SHP77 treated with DMSO at 0.1 percent for 48 hours (cell line): Measurements from ENCODE around the gene GPR176.

ENCODE experiments used
- DNase-seq: peaks from one replicate; lab custom pipeline; 2025; lab: John Stamatoyannopoulos, UW

Gene GPR176

GRCh38 chr15:39889601-39890000 is 30.5 kb downstream of the GPR176 start:
- no peak for DNase-seq

- no peak for DNase-seq
These were observed 31.3 kb downstream of the GPR176 start for GRCh38 chr15:39888809-39889208.

GRCh38 chr15:39888243-39888642 is 31.8 kb downstream of the GPR176 start:
- DNase-seq, result no peak

GRCh38 chr15:39887832-39888231 is 32.2 kb downstream of the GPR176 start:
- DNase-seq, result no peak

GRCh38 chr15:39887211-39887610 is 32.9 kb downstream of the GPR176 start:
- no peak for DNase-seq

GRCh38 chr15:39886418-39886817 is 33.6 kb downstream of the GPR176 start:
- no peak for DNase-seq

GRCh38 chr15:39885099-39885777 is 34.8 kb downstream of the GPR176 start:
- DNase-seq, result no peak

- no peak for DNase-seq
These were observed 35.7 kb downstream of the GPR176 start for GRCh38 chr15:39884351-39884750.

GRCh38 chr15:39882602-39883001 is 37.5 kb downstream of the GPR176 start:
- DNase-seq, result no peak

- DNase-seq, result no peak
These were observed 38.3 kb downstream of the GPR176 start for GRCh38 chr15:39881790-39882189.

- DNase-seq, result no peak
These were observed 39.2 kb downstream of the GPR176 start for GRCh38 chr15:39880718-39881387.

- DNase-seq, result no peak
These were observed 41.7 kb downstream of the GPR176 start for GRCh38 chr15:39878406-39878785.

GRCh38 chr15:39874890-39875549 is 45.0 kb downstream of the GPR176 start:
- DNase-seq, result no peak

- no peak for DNase-seq
These were observed 46.1 kb downstream of the GPR176 start for GRCh38 chr15:39873978-39874377.

- no peak for DNase-seq
These were observed 49.5 kb downstream of the GPR176 start for GRCh38 chr15:39870537-39870936.

- no peak for DNase-seq
These were observed 50.1 kb downstream of the GPR176 start for GRCh38 chr15:39869858-39870515.

- no peak for DNase-seq
These were observed 50.8 kb downstream of the GPR176 start for GRCh38 chr15:39869254-39869653.

GRCh38 chr15:39868396-39868795 is 51.7 kb downstream of the GPR176 start:
- no peak for DNase-seq

- DNase-seq, result no peak
These were observed 56.0 kb downstream of the GPR176 start for GRCh38 chr15:39864116-39864515.

- DNase-seq, result no peak
These were observed 59.2 kb downstream of the GPR176 start for GRCh38 chr15:39860871-39861270.

GRCh38 chr15:39860200-39860599 is 59.9 kb downstream of the GPR176 start:
- DNase-seq, result no peak

- no peak for DNase-seq
These were observed 60.4 kb downstream of the GPR176 start for GRCh38 chr15:39859636-39860035.

GRCh38 chr15:39857132-39857531 is 62.9 kb downstream of the GPR176 start:
- no peak for DNase-seq
